ENCODE measurements around the gene CAMTA2.
A peak's percentile ranks its signal among the peaks of the same experiment; 100 is the strongest.

DNA sequence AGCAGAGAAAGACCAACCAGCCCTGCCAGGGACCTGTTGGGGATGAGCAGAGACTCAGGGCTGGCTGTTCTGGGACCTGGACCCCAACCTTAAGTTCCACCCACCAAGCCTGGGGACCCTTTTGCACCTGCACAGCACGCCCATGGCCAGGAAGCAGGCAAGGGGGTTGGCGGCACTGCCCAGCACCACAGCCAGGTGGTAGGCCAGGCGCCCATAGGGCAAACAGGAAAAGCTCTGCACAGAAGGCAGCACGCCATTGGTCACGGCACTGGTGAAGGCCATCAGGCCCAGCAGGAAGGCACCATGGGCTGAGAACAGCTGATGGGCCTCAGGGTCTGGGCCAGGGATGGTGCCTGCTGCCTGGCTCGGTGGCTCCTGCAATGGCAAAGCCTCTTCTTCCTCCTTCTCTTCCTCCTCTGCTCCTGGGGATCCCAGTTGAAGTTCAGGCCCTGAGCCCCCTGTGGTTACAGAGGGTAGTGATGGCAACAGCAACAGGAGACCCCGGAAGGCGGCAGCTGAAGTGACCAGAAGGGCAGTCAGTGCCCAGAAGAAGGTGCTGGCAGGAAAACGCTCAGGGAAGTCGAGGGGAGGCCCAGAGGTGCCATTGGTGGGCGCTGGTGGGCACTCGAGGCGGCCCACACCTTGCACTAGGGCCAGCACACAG is 46.0 kb upstream of the CAMTA2 start:
- TF ChIP-seq, protein P1, sequence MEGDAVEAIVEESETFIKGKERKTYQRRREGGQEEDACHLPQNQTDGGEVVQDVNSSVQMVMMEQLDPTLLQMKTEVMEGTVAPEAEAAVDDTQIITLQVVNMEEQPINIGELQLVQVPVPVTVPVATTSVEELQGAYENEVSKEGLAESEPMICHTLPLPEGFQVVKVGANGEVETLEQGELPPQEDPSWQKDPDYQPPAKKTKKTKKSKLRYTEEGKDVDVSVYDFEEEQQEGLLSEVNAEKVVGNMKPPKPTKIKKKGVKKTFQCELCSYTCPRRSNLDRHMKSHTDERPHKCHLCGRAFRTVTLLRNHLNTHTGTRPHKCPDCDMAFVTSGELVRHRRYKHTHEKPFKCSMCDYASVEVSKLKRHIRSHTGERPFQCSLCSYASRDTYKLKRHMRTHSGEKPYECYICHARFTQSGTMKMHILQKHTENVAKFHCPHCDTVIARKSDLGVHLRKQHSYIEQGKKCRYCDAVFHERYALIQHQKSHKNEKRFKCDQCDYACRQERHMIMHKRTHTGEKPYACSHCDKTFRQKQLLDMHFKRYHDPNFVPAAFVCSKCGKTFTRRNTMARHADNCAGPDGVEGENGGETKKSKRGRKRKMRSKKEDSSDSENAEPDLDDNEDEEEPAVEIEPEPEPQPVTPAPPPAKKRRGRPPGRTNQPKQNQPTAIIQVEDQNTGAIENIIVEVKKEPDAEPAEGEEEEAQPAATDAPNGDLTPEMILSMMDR (conservative IDR thresholded peaks at IDR 0.05; ENCODE audit: low read length): peak; percentile 37
- TF ChIP-seq EZH2phosphoT487 (IDR thresholded peaks at IDR 0.05; ENCODE audit: borderline replicate concordance, low read depth, low read length): no peak
